Measurements from ENCODE around the gene MPZL2.

GRCh38 chr11:118263695-118264568 lies at the start of gene MPZL2:
- no peak for TF ChIP-seq SP1 (IDR thresholded peaks at IDR 0.05)
- no peak for TF ChIP-seq ELF4 (IDR thresholded peaks at IDR 0.05)
- no peak for TF ChIP-seq ARNT (IDR thresholded peaks at IDR 0.05)
- no peak for TF ChIP-seq LEF1 (IDR thresholded peaks at IDR 0.05; ENCODE audit: borderline replicate concordance)
- TF ChIP-seq FOXM1 (IDR thresholded peaks at IDR 0.05; ENCODE audit: borderline replicate concordance) = no peak
- no peak for TF ChIP-seq HDGF (IDR thresholded peaks at IDR 0.05; ENCODE audit: borderline replicate concordance)
- TF ChIP-seq SUZ12 (IDR thresholded peaks at IDR 0.05) = no peak
- no peak for TF ChIP-seq CTBP1 (IDR thresholded peaks at IDR 0.05; ENCODE audit: borderline replicate concordance)
- no peak for TF ChIP-seq FOXK2 (IDR thresholded peaks at IDR 0.05)

Measured in HEK293T (cell line).